NCI-H460 (cell line): ENCODE measurements around the gene TLL2. TPM values are rescaled to one million over a fixed set of nuclear protein-coding genes. Genes with fewer than 3 reads are reported as not detected.

Source experiments
- DNase-seq: peaks from one replicate; pipeline ENCODE4 v3.0.0-alpha.2; 2016; ENCODE audit warnings: low read depth; ENCODE audit errors: extremely low read depth
- total RNA-seq: library from RNA; depleted of rRNA; stranded (reverse); fragments of >200 nt; shearing (Covaris generic); gene quantifications from 2 replicates; pipeline ENCODE4 v1.2.3, GENCODE V29; 2014; rRNA removed

The TLL2 gene
- total RNA-seq, 1 experiment from 2014 or later = 0.12 TPM

DNA sequence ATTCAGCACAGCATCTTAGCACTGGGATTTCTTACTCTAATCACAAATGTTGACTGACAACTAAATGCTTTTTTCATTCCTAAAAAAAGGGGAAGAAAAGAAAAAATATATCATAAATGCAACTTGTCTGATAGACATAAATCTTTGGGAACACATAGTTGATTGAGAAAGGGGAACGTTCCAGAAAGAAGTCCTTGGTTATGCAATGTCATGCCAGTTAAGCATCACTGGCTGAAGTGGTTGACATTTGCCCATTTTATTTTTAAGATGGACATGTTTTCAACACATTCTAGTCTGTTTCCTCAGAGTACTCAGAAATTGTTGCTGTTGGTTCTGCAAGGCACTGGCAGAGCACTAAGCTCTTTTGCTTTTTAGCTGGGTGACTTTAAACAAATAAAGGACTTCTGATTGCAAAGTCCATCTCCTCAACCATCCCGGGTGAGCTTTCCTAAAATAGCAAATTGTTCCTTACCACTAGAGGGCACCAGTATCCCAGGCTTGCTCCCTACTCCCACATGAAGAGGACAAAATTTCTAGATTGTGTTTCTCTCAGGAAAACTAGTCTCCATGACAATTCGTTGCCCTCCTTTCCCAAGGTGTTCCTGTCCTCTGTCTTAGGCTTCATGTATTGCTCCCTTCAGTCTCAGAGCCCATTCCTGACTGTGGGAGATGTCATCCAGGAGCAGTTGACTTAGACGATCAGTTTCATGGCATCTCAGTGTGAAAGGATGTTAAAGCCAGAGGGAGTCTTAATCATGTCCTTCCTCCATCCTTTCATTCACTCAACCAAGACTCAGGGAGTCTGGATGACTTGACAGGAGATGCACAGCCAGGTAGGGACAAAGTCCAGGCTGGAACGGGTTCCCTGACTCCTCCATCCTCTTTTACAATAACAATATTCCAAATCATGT lies 178.9 kb downstream of the TLL2 start:
- DNase-seq = peak; percentile 38

DNA sequence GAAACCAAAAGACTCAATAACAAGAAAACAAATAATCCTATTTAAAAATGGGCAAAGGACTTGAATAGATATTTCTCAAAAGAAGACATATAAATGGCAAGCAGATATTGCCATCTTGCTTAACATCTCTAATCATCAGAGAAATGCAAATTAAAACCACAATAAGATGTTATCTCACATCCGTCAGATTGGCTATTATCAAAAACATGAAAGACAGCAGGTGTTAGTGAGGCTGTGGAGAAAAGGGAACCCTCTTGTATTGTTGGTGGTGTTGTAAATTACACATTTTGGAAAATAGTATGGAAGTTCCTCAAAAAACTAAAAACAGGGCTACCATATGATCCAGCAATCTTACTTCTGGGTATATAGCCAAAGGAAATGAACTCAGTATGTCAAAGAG lies 180.6 kb downstream of the TLL2 start:
- DNase-seq = no peak

DNA sequence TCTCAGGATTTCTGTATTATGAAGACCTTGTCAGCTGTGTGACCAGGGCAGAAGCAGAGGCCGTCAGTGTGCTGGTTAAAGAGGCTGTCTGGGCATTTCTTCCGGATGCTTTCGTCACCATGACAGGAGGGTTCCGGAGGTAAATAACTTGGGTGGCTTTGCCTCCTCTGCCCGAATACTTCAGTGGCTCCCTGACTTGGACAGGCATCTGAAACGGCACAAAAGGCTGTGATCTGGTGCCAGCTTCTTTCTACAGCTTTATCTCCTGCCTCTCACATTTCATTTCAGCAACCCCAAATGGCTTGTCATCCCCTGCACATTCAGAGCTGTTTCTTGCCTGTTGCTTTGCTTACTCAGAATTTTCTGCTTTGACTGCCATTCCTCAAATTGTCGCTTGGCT lies 186.3 kb downstream of the TLL2 start:
- no peak for DNase-seq

DNA sequence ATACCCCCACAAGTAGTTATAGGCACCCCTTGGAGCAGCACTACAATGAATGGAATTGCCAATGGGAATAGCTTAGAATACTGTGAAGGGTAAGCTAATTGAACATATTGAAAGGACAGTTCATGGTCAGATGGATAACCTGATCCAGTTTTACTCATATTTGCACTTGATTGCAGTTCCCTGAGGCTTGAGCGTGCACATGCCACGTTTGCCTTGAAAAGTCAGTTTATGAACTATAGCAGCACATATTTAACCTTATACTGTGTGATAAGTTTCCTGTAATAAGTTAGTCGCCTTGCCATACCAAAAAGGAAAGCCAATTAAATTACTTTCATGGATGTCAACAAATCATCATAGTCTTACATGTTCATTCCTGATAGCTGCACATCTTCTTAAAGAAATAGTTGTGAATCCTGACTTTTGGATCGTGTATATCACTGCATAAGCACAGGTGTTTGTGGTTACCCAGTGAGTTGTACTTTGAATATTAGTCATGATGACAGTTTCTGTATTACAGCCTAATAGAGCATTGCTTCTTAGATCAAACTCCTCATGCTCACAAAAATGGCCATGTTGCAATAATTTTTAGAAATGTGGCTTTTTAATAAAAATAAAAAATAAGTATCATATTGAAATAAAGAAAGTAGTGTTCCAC lies 187.9 kb downstream of the TLL2 start:
- DNase-seq = no peak

DNA sequence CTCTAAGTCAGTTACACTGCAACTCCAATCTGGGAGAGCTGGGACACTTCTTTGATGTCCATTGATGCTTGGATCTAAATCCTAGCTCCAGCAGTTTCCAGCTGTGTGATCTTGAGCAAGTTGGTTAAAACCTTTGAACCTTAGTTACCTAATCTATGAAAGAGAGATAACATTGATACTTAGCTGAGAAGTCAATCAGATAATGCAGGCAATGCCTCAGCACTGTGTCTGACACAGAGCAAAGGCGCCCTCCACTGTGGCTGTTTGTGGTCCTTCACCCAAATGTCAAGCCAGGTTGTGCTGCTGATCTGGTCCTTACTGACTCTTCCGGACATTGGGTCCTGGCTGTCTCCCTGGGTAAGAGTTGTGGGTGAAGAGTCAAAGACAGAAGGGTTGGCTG lies 189.3 kb downstream of the TLL2 start:
- DNase-seq = no peak

DNA sequence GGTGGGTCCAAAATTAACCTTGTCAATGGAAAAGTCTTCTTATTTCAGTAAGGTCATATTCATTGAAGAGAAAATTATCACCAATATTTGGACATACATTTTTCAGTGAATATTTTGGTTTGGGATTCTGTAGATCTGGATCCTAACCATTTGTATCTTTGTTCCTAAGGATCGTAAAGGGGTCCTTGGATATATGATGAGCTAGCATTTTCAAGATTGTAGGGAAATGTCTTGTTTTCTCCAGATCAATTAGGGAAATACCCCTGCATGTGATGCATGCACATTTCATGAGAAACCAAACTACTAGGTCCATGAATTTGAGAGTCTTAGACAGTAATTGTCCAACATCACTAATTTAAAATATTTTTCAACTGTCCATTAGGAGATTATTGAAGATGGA lies 191.5 kb downstream of the TLL2 start:
- no peak for DNase-seq

DNA sequence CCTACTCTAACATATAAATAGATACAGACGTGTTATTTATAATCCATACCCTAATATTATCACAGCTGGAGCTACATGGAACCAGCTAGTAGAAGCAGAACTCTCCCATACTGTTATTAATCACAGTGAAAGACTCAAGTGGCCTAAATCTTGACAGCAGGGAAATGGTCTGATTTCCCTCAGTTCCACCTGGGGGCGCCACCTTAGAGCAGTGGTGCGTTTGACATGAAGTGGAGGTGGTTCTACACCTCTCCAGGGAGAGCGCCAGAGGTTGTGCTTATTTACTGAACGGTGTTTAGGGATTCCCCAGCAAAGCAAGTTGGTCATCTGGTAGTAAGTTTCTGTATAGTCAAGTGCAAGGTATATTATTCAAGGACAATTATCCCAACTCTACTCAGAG lies 191.9 kb downstream of the TLL2 start:
- DNase-seq = no peak

DNA sequence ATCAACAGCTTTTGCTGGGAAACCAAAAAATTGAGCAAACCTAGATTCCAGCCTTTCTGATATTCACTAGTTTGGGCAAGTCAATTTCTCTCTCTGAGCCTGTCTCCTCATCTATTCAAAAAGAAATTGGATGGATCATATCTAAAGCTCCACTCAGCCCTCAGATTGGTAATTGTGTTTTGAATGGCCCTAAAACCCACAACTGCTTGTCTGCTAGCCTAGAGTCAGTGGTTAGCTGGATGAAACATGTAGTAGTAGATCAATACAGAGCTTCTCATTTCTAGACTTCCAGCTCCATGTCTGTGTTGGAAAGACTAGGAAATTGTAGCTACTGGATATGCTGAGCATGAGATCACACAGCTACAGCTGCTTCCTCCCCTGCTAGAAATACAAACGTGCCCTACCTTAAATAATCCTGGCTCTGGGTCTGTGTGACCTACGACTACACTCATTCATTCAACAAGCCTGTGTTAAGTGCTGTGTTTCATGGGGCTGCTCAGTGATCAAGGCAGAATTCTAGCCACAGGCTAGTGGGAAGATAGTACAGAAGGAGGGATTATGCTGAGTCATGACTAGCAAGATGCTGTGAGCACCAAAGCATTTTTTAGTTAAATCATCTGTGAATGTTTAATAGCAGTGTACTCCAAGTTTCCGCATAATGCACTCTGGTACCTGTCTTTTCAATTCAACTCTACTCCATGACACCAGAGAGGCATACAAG lies 193.8 kb downstream of the TLL2 start:
- DNase-seq = peak; percentile 36

DNA sequence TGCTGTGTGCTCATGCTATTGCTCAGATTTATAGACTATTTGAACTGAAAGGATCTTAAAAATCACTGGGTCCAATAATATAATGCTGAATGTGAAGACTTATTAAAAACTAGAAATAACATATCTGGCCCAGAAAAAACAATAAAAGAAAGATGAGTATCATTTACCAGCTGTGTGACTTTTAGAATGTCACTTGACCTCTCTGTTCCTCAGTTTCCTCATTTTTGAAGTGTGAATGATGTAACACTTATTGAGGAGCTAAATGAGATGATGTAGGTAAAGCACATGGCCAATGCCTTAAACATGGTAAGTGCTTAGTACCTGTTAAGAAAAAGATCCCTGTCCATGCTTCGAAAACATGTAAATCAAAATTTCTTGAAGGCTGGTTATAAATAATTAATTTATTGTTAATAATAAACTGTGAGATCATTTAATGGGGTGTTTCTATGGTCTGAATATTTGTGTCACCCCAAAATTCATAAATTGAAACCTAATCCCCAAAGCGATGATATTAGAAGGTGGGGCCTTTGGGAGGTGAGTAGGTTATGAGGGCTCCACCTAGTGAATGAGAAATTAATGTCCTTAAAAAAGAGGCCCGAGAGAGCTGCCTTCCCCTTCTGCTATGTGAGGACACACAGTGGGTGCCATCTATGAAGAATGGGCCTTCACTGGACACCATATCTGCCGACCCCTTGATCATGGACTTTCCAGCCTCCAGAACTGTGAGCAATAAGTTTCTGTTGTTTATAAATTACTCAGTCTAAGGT lies 196.5 kb downstream of the TLL2 start:
- no peak for DNase-seq

Other genes starting within 250 kb of the TLL2 start
- not detected in 2 replicates for gene BLNK, start 242.4 kb downstream of the TLL2 start, total RNA-seq
- not detected in 2 replicates for gene DNTT, start 209.5 kb downstream of the TLL2 start, total RNA-seq
- not detected in 2 replicates for gene OPALIN, start 154.9 kb downstream of the TLL2 start, total RNA-seq
- 84.5 and 118 TPM in 2 replicates for gene TM9SF3, start 73.1 kb upstream of the TLL2 start, total RNA-seq
- gene PIK3AP1, start 206.6 kb upstream of the TLL2 start, total RNA-seq = 0.47 and 1.3 TPM in 2 replicates